NB4 (cell line): Measurements from ENCODE around the gene DNAJC12.

Experiments used
- CTCF ChIP-seq: IDR thresholded peaks from one replicate; pipeline ENCODE4 v1.5.1; 2012; ENCODE audit warnings: low read depth, low read length
- MYC ChIP-seq: IDR thresholded peaks from 2 replicates; pipeline ENCODE4 v1.6.1; 2011; ENCODE audit warnings: low read depth, low read length
- POLR2A ChIP-seq: IDR thresholded peaks from 2 replicates; pipeline ENCODE4 v1.6.1; 2011; ENCODE audit warnings: mild to moderate bottlenecking; ENCODE audit not compliant: insufficient read length; ENCODE audit errors: extremely low read depth

GRCh38 chr10:67809107-67809506 is 28.9 kb downstream of the DNAJC12 start:
- no peak for TF ChIP-seq POLR2A
- no peak for TF ChIP-seq MYC
- no peak for TF ChIP-seq CTCF
